Measurements from ENCODE around the gene PSMA5. TPM values are rescaled to one million over a fixed set of nuclear protein-coding genes. Genes with fewer than 3 reads are reported as not detected.
A peak's percentile ranks its signal among the peaks of the same experiment; 100 is the strongest.
"Not testable (repeated sequence)": the region's sequence is repeated elsewhere in the genome, so short reads cannot be mapped to it uniquely, and the experiment has no call there.

PSMA5 gene
- total RNA-seq, 2 donors from 2014 or later = 19.8 to 27.6 TPM

DNA sequence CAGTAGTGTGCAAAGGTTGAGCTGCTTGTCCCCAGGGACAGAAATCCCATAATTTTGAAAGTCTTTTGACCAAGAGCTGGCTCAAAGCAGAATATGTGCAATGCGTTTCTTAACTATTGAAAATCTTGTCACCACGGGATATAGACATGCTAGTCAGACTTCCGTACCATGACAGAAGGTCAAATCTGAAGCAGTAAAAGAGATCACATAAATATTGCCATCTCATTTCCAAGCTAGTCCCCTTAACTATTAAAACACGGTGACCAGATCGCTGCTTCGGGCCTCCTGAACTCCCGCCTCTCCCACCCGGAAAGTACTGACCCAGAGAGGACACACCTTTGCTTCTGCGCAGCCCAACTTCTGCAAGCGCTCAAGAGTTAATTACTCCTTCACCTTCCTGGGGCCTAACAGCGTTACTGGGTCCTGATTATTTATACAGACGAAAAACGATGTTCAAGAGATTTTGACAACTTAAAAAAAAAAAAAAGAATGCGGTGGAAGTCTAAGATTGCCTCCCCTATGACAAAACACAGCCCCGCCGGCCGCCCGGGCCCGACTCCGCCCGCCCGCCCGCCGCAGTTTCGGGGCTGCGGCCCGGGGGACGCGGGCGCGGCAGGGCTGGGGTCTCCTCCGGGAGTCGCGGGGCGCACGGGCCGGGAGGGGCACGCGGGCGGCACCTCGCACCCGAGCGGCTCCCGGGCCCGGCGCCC is 29.2 kb downstream of the PSMA5 start:
- peaks cover 0 to 59% of the 10 kb centered on the region in 2 donors for H3K4me1 ChIP-seq
- no peaks in the 10 kb centered on the region for H3K9me3 ChIP-seq
- H3K4me3 ChIP-seq = peak overlapping the region; percentile 56 to 63
- DNase-seq (ENCODE audit: low spot score) = no peak
- TF ChIP-seq, protein P1, sequence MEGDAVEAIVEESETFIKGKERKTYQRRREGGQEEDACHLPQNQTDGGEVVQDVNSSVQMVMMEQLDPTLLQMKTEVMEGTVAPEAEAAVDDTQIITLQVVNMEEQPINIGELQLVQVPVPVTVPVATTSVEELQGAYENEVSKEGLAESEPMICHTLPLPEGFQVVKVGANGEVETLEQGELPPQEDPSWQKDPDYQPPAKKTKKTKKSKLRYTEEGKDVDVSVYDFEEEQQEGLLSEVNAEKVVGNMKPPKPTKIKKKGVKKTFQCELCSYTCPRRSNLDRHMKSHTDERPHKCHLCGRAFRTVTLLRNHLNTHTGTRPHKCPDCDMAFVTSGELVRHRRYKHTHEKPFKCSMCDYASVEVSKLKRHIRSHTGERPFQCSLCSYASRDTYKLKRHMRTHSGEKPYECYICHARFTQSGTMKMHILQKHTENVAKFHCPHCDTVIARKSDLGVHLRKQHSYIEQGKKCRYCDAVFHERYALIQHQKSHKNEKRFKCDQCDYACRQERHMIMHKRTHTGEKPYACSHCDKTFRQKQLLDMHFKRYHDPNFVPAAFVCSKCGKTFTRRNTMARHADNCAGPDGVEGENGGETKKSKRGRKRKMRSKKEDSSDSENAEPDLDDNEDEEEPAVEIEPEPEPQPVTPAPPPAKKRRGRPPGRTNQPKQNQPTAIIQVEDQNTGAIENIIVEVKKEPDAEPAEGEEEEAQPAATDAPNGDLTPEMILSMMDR (IDR thresholded peaks at IDR 0.05) = no peak
- no peaks in the 10 kb centered on the region for H3K36me3 ChIP-seq
- H3K27ac ChIP-seq = peak overlapping the region; percentile 87 to 93
- no peaks in the 10 kb centered on the region for H3K27me3 ChIP-seq

DNA sequence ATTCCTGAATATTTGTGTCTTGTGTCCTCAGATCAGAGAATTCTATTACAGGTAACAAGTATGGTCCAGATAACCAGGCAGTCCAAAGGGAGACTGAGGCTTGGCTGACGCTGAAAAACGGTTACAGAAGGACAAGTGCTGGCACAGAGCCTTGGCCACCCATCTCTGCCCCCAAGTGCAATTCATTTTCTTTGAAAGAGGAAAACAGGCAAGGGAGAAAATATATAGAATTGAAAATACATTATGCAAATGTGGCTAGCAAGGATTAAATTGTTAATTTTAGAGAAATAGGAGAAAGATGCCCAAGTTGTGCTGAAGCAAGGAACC is 29.8 kb downstream of the PSMA5 start:
- peak overlapping the region; percentile 56 to 63 for H3K4me3 ChIP-seq
- DNase-seq (ENCODE audit: low spot score) = no peak

DNA sequence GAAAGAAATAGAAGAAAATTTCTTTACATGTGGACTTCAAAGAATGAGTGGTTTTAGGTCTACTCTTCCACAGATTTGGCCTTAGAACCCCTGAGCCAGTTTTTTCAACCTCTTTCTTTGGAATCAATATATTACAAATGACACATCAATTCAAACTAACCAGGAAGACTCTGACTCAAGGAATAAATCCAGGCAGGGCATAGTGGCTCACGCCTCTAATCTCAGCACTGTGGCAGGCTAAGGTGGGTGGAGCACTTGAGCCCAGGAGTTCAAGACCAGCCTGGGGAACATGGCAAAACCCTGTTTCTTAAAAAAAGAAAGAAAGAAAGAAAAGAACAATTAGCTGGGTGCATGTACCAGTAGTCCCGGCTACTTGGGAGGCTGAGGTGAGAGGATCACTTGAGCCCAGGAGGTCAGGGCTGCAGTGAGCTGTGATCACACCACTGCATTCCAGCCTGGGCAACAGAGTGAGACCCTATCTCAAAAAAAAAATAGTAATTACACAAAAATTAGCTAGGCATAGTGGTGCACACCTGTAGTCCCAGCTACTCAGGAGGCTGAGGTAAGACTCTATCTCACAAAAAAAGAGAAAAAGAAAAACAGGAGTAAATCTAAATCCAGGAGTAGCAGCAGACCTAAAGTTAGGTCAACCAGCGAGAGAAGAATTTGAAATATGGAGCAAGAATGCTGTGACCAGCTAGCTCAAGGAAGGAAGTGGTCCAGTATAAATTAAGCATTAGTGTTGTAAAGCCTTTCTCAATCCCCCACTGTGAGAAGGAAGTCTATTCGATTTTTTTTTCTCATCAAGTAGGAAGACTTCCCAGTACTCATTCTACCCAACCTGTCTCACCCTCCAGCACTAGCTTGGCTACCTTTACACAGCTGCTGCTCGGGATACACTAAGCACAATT is 30.4 kb downstream of the PSMA5 start:
- H3K27me3 ChIP-seq = no peaks in the 10 kb centered on the region
- H3K27ac ChIP-seq = peak overlapping the region; percentile 87 to 93
- no peaks in the 10 kb centered on the region for H3K9me3 ChIP-seq
- H3K4me1 ChIP-seq = peaks cover 0 to 66% of the 10 kb centered on the region in 2 donors
- TF ChIP-seq, protein P1 (IDR thresholded peaks at IDR 0.05) = no peak
- peak overlapping the region; percentile 56 to 63 for H3K4me3 ChIP-seq
- no peaks in the 10 kb centered on the region for H3K36me3 ChIP-seq
- no peak for DNase-seq (ENCODE audit: low spot score)

More for the DNA sequence above, 29.8 kb downstream of the PSMA5 start:
- Histone ChIP-seq H3K27ac (peak overlapping the region; percentile 87 to 93), H3K4me1 (peaks cover 0 to 62% of the 10 kb centered on the region in 2 donors), H3K27me3 (no peaks in the 10 kb centered on the region), H3K36me3 (no peaks in the 10 kb centered on the region), H3K9me3 (no peaks in the 10 kb centered on the region)
- TF ChIP-seq, protein P1 (IDR thresholded peaks at IDR 0.05) = no peak

DNA sequence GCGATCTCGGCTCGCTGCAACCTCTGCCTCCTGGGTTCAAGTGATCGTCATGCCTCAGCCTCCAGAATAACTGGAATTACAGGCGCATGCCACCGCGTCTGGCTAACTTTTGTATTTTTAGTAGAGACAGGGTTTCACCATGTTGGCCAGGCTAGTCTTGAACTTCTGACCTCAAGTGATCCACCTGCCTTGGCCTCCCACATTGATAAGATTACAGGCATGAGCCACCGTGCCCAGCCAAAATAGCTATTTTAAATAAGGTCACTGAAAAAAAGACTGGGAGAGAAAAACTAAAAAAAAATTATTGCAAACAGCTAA is 31.0 kb downstream of the PSMA5 start:
- peaks cover 0 to 72% of the 10 kb centered on the region in 2 donors for H3K4me1 ChIP-seq
- H3K36me3 ChIP-seq; DNase-seq (ENCODE audit: low spot score); H3K9me3 ChIP-seq; H3K4me3 ChIP-seq; H3K27me3 ChIP-seq: not testable (repeated sequence)
- H3K27ac ChIP-seq = peak overlapping the region; percentile 87 to 93

DNA sequence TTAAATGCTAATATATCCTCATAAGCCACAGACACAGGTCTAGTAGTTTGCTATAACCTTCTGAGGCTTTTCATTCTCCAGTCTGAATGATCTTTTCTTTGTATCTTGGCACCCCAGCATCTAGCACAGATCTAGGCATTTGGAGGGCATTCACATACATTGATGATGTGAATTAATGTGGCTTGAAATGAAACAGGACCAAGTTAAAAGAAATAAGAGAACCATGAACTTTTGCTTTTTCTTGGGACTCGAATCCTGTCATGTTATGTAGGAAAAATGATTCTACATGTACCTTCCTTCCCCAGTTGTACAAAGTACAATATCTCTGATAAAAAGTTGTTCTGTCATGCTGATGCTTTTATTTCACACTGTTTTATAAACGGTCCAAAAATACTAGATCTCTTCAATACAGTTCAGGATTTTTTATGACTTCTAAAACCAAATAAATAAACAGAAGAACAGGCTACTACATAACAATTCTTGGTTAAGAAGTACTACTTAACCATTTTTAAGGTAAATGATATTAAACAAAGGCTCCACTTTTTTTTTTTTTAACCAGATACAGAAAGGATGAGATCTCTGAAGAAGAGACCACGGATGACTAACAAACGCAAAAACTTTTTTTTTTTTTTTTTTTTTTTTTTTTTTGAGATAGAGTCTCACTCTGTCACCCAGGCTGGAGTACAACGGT is 31.5 kb downstream of the PSMA5 start:
- DNase-seq (ENCODE audit: low spot score) = no peak
- Histone ChIP-seq H3K9me3 (no peaks in the 10 kb centered on the region), H3K4me1 (peaks cover 0 to 77% of the 10 kb centered on the region in 2 donors), H3K4me3 (no peak overlapping the region), H3K36me3 (no peaks in the 10 kb centered on the region), H3K27me3 (no peaks in the 10 kb centered on the region), H3K27ac (peak overlapping the region; percentile 87 to 93)
- TF ChIP-seq, protein P1 (IDR thresholded peaks at IDR 0.05) = no peak
